HepG2 (cell line): ENCODE data around the gene RRP12. TPM values are rescaled to one million over a fixed set of nuclear protein-coding genes. Genes with fewer than 3 reads are reported as not detected.

ENCODE experiments used
- NCOA1 ChIP-seq: sonication (generic); formaldehyde crosslinking; IDR thresholded peaks from 2 replicates; pipeline ENCODE4 v1.9.0; 2021; ENCODE audit warnings: missing genetic modification reagents
- NCOA2 ChIP-seq: sonication (generic); formaldehyde crosslinking; IDR thresholded peaks from 2 replicates; pipeline ENCODE4 v1.8.0; 2022; ENCODE audit warnings: inconsistent platforms
- PHF5A ChIP-seq: IDR thresholded peaks from one replicate; pipeline ENCODE4 v1.6.1; 2018; ENCODE audit warnings: low read depth, missing genetic modification reagents; ENCODE audit not compliant: unreplicated experiment
- RFX3 ChIP-seq: IDR thresholded peaks from 2 replicates; pipeline ENCODE4 v1.6.1; 2016; ENCODE audit warnings: missing biosample characterization, missing genetic modification reagents
- TCF12 ChIP-seq, 2 experiments: fragments of 450-650 bp in 1 of 2; sonication (generic) in 1 of 2; formaldehyde crosslinking in 1 of 2; IDR thresholded peaks; 2 replicates each; pipeline versions ENCODE4 v1.6.1 to v1.8.0; 2017 to 2022; ENCODE audit warnings: antibody characterized with exemption in 1 of 2, mild to moderate bottlenecking in 1 of 2, missing genetic modification reagents in 1 of 2, moderate library complexity in 1 of 2
- ZNF234 ChIP-seq: sonication (generic); formaldehyde crosslinking; conservative IDR thresholded peaks from 2 replicates; pipeline ENCODE4 v1.5.1; 2020; ENCODE audit warnings: mild to moderate bottlenecking, missing genetic modification reagents
- ZNF331 ChIP-seq: sonication (generic); formaldehyde crosslinking; IDR thresholded peaks from 2 replicates; pipeline ENCODE4 v1.4.0; 2020; ENCODE audit warnings: missing genetic modification reagents
- ZNF543 ChIP-seq: sonication (generic); formaldehyde crosslinking; IDR thresholded peaks from 2 replicates; pipeline ENCODE4 v1.4.0; 2020; ENCODE audit warnings: mild to moderate bottlenecking, missing genetic modification reagents
- ZNF616 ChIP-seq: sonication (generic); formaldehyde crosslinking; IDR thresholded peaks from 2 replicates; pipeline ENCODE4 v1.5.0; 2020; ENCODE audit warnings: low read depth, mild to moderate bottlenecking, missing genetic modification reagents
- ZNF776 ChIP-seq: sonication (generic); formaldehyde crosslinking; IDR thresholded peaks from 2 replicates; pipeline ENCODE4 v1.4.0; 2020; ENCODE audit warnings: mild to moderate bottlenecking, missing genetic modification reagents
- polyA plus RNA-seq, 8 experiments: library from polyadenylated mRNA; depleted of rRNA in 3 of 8; stranded (reverse) in 7 of 8; unstranded in 1 of 8; fragments of >200 nt; fragmentation: Illumina TruSeq in 4 of 8; extraction: Trizol in 4 of 8; gene quantifications; 2 replicates each; pipeline versions ENCODE4 v1.2.1 to v1.2.3, GENCODE V29; 2011 to 2016; ENCODE audit warnings: low read depth in 4 of 8, missing spikeins in 1 of 8, mixed read lengths in 1 of 8; ENCODE audit not compliant: insufficient read depth in 1 of 8
- total RNA-seq, 5 experiments: library from RNA; depleted of rRNA; stranded (reverse); fragments of >200 nt; fragmentation: Illumina TruSeq; extraction: Trizol; gene quantifications; 2 replicates each; pipeline ENCODE4 v1.2.3, GENCODE V29; 2016; ENCODE audit warnings: low read depth in 1 of 5
- TF ChIP-seq, protein P1 (sequence below): sonication (generic); formaldehyde crosslinking; IDR thresholded peaks from one replicate; pipeline ENCODE4 v1.5.1; 2020; ENCODE audit warnings: mild to moderate bottlenecking, missing genetic modification reagents; ENCODE audit errors: not compliant biosample characterization
- TF ChIP-seq, protein P2 (sequence below): sonication (generic); formaldehyde crosslinking; IDR thresholded peaks from 2 replicates; pipeline ENCODE4 v1.5.0; 2020; ENCODE audit warnings: mild to moderate bottlenecking, missing genetic modification reagents, borderline replicate concordance
- TF ChIP-seq, protein P3 (sequence below), 2 experiments: fragments of 450-650 bp in 1 of 2; sonication (generic) in 1 of 2; formaldehyde crosslinking; IDR thresholded peaks; 2 replicates each; pipeline versions ENCODE4 v1.5.0 to v1.8.0; 2020 to 2022; ENCODE audit warnings: mild to moderate bottlenecking in 1 of 2, missing genetic modification reagents in 1 of 2

The RRP12 gene
- total and polyA plus RNA-seq, 2 of the 13 experiments (the other 11 are each of a cell fraction or from before 2014, with no cell fraction given): 13.2 to 39.4 TPM

DNA sequence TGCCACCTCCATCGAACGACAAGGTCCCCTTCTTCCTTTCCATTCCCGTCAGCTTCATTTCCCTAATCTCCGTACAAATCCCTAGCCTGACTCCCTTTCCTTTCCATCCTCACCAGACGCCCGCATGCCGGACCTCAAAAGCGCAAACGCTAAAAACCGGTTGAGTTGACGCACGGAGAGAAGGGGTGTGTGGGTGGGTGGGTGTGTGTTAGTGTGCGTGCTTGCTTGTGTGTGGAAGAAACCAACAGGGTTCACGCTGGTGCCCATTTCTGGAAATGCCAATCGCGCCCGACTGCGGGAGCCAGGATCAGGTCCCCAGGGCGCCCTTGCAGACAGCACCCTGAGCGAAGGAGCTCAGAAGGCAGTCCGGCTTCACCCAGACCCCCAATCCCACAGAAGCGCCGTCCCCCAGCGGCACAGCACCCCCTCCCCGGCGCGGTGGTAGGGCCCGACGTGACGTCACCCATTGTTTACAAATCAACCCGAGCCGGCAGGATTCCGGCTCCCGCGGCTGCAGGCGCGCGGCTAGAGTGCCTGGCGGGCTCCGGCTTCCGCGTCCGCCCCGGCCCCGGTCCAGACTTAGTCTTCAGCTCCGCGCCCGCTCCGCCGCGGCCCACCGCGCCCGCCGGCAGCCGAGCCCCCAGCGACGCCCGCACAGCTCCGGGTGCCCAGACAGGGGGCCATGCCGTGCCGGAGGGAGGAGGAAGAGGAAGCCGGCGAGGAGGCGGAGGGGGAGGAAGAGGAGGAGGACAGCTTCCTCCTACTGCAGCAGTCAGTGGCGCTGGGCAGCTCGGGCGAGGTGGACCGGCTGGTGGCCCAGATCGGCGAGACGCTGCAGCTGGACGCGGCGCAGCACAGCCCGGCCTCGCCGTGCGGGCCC, 82.1 kb downstream of the RRP12 start, which contains the start of gene FRAT1 (continued):
- TF ChIP-seq ZNF776 (CRISPR knock-in tag): no peak; the same call in 1 of the 2 replicates
- TF ChIP-seq, protein P1, sequence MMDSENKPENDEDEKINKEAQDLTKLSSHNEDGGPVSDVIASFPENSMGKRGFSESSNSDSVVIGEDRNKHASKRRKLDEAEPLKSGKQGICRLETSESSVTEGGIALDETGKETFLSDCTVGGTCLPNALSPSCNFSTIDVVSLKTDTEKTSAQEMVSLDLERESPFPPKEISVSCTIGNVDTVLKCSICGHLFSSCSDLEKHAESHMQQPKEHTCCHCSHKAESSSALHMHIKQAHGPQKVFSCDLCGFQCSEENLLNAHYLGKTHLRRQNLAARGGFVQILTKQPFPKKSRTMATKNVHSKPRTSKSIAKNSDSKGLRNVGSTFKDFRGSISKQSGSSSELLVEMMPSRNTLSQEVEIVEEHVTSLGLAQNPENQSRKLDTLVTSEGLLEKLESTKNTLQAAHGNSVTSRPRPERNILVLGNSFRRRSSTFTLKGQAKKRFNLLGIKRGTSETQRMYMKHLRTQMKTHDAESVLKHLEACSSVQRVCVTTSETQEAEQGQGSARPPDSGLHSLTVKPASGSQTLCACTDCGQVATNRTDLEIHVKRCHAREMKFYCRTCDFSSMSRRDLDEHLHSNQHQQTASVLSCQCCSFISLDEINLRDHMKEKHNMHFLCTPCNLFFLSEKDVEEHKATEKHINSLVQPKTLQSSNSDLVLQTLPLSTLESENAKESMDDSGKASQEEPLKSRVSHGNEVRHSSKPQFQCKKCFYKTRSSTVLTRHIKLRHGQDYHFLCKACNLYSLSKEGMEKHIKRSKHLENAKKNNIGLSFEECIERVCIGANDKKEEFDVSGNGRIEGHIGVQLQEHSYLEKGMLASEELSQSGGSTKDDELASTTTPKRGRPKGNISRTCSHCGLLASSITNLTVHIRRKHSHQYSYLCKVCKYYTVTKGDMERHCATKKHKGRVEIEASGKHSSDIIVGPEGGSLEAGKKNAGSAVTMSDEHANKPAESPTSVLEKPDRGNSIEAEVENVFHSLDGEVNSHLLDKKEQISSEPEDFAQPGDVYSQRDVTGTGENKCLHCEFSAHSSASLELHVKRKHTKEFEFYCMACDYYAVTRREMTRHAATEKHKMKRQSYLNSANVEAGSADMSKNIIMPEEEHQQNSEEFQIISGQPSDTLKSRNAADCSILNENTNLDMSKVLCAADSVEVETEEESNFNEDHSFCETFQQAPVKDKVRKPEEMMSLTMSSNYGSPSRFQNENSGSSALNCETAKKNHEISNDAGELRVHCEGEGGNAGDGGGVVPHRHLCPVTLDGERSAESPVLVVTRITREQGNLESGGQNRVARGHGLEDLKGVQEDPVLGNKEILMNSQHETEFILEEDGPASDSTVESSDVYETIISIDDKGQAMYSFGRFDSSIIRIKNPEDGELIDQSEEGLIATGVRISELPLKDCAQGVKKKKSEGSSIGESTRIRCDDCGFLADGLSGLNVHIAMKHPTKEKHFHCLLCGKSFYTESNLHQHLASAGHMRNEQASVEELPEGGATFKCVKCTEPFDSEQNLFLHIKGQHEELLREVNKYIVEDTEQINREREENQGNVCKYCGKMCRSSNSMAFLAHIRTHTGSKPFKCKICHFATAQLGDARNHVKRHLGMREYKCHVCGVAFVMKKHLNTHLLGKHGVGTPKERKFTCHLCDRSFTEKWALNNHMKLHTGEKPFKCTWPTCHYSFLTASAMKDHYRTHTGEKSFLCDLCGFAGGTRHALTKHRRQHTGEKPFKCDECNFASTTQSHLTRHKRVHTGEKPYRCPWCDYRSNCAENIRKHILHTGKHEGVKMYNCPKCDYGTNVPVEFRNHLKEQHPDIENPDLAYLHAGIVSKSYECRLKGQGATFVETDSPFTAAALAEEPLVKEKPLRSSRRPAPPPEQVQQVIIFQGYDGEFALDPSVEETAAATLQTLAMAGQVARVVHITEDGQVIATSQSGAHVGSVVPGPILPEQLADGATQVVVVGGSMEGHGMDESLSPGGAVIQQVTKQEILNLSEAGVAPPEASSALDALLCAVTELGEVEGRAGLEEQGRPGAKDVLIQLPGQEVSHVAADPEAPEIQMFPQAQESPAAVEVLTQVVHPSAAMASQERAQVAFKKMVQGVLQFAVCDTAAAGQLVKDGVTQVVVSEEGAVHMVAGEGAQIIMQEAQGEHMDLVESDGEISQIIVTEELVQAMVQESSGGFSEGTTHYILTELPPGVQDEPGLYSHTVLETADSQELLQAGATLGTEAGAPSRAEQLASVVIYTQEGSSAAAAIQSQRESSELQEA (CRISPR knock-in tag): no peak
- no peak for TF ChIP-seq ZNF616 (CRISPR knock-in tag)
- TF ChIP-seq TCF12 (IDR thresholded peaks at IDR 0.05): no peak
- peak; percentile 62 for TF ChIP-seq TCF12 (CRISPR knock-in tag; IDR thresholded peaks at IDR 0.05)
- TF ChIP-seq ZNF331: peak; percentile 15; the same call in 1 of the 2 replicates
- no peak for TF ChIP-seq RFX3
- TF ChIP-seq, protein P2, sequence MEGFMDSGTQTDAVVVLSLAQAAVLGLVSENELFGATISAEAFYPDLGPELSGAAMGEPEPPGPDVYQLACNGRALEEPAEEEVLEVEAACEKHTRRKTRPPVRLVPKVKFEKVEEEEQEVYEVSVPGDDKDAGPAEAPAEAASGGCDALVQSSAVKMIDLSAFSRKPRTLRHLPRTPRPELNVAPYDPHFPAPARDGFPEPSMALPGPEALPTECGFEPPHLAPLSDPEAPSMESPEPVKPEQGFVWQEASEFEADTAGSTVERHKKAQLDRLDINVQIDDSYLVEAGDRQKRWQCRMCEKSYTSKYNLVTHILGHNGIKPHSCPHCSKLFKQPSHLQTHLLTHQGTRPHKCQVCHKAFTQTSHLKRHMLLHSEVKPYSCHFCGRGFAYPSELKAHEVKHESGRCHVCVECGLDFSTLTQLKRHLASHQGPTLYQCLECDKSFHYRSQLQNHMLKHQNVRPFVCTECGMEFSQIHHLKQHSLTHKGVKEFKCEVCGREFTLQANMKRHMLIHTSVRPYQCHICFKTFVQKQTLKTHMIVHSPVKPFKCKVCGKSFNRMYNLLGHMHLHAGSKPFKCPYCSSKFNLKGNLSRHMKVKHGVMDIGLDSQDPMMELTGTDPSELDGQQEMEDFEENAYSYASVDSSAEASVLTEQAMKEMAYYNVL (CRISPR knock-in tag): peak; percentile 77; the same call in 1 of the 2 replicates
- 0 out of 2 replicates have a peak, but pooled peaks have one; percentile 61 for TF ChIP-seq ZNF234 (CRISPR knock-in tag)
- 0 out of 2 replicates have a peak, but pooled peaks have one; percentile 15 for TF ChIP-seq ZNF543 (CRISPR knock-in tag)
- TF ChIP-seq NCOA2: no peak; the same call in 1 of the 2 replicates
- TF ChIP-seq PHF5A (CRISPR knock-in tag): no peak
- no peak for TF ChIP-seq NCOA1
- TF ChIP-seq, protein P3, sequence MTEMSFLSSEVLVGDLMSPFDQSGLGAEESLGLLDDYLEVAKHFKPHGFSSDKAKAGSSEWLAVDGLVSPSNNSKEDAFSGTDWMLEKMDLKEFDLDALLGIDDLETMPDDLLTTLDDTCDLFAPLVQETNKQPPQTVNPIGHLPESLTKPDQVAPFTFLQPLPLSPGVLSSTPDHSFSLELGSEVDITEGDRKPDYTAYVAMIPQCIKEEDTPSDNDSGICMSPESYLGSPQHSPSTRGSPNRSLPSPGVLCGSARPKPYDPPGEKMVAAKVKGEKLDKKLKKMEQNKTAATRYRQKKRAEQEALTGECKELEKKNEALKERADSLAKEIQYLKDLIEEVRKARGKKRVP (CRISPR knock-in tag; IDR thresholded peaks at IDR 0.05): peak in 1 of 2 experiments; percentile 37; a peak in 1 of 4 replicates
